Stomach (tissue), 9 donors: Measurements from ENCODE around the gene BRAF. TPM values are rescaled to one million over a fixed set of nuclear protein-coding genes. Genes with fewer than 3 reads are reported as not detected.

ENCODE experiments used
- DNase-seq, 2 donors: peaks; one replicate each; pipeline versions ENCODE4 v3.0.0 to v3.0.0-alpha.2; 2013 to 2019
- H3K27ac ChIP-seq, 5 donors: fragments of 200-600 bp in 4 of 5; sonication (generic) in 4 of 5; one replicate each; pipeline ENCODE4 v1.5.1; 2013 to 2019; ENCODE audit warnings: mild to moderate bottlenecking in 1 of 5, moderate library complexity in 1 of 5
- H3K27me3 ChIP-seq, 3 donors: fragments of 200-600 bp; sonication (generic); one replicate each; pipeline ENCODE4 v1.5.1; 2017 to 2019; ENCODE audit warnings: mixed run types in 1 of 3
- H3K36me3 ChIP-seq, 4 donors: fragments of 200-600 bp; sonication (generic); 1 replicate in 3 of 4; 2 replicates in 1 of 4; pipeline ENCODE4 v1.5.1; 2016 to 2019
- H3K4me1 ChIP-seq, 4 donors: fragments of 200-600 bp; sonication (generic); one replicate each; pipeline ENCODE4 v1.5.1; 2016 to 2019
- H3K4me3 ChIP-seq, 4 donors: fragments of 200-600 bp; sonication (generic) in 3 of 4; one replicate each; pipeline ENCODE4 v1.5.1; 2016 to 2019; ENCODE audit warnings: mild to moderate bottlenecking in 1 of 4
- H3K9me3 ChIP-seq, 4 donors: fragments of 200-600 bp; sonication (generic); one replicate each; pipeline ENCODE4 v1.5.1; 2016 to 2019
- EP300 ChIP-seq: sonication (generic); formaldehyde crosslinking; IDR thresholded peaks from one replicate; pipeline ENCODE4 v1.6.1; 2017; ENCODE audit warnings: antibody characterized with exemption
- POLR2A ChIP-seq, 4 donors: fragments of 450-650 bp; IDR thresholded peaks; one replicate each; pipeline ENCODE4 v1.6.1; 2016; ENCODE audit warnings: antibody characterized with exemption in 4 of 4, control low read depth in 2 of 4, mild to moderate bottlenecking in 1 of 4, moderate library complexity in 1 of 4
- POLR2AphosphoS5 ChIP-seq, 3 donors: sonication (generic); formaldehyde crosslinking; IDR thresholded peaks; one replicate each; pipeline ENCODE4 v1.6.1; 2016; ENCODE audit warnings: antibody characterized with exemption in 3 of 3
- WGBS, 5 donors: extraction: QIAGEN DNeasy Blood & Tissue Kit in 3 of 5; methylation state at CpG; one replicate each; pipeline versions ENCODE4 v1.1.5 to v1.1.7; 2013 to 2018; 5-methylcytosine and 5-hydroxymethylcytosine counted together
- intact Hi-C: fragments of 100-400 bp; cut with DNase I; formaldehyde crosslinking; loops from one replicate; pipeline ENCODE4 v1.15.1; 2023; ENCODE audit warnings: low total_unique reads
- polyA plus RNA-seq, 3 donors: library from polyadenylated mRNA; stranded (reverse); fragments of 200-250 nt; gene quantifications; one replicate each; pipeline ENCODE4 v1.2.3, GENCODE V29; 2013
- total RNA-seq, 5 donors: library from RNA; depleted of rRNA; stranded (reverse); fragments of >200 nt; gene quantifications; one replicate each; pipeline versions ENCODE4 v1.1.0 to v1.2.3, GENCODE V29; 2014 to 2016
- TF ChIP-seq, protein P1 (sequence below), 7 experiments: fragments of 450-650 bp in 4 of 7; fragments of 200-600 bp in 3 of 7; sonication (generic) in 3 of 7; IDR thresholded peaks; one replicate each; pipeline ENCODE4 v1.5.1; 2016 to 2019; ENCODE audit warnings: antibody characterized with exemption in 7 of 7, control low read depth in 2 of 7, mild to moderate bottlenecking in 1 of 7
- donor health status: healthy with polysubstance abuse.
- donor health status: Bipolar disorder and iron deficiency.
- donor health status: healthy.

BRAF gene
- total and polyA plus RNA-seq, 8 donors: 3.9 to 105 (median 33.3) TPM

DNA sequence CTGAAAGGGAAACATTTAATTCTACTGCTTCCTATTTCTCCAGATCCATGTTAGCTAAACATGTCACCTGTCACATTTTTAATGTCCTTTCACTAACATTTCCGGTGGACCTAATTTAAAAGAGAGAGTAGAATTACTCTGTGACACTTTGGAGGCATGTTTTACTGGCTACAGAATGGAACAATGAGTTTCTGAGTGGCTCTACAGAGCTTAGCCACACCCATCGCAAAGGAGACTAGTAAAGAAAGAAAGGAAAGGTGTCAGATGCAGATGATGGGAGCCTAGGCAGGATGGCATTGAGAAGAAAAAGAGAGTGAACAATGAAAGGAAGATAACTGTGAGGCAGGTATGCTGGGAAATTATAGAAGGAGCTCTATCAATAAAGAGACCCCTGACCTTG is 192.3 kb downstream of the BRAF start:
- WGBS, 5 donors: 87 to 95% (median 91%) methylated on average over 2 of the region's 2 CpGs
- intact Hi-C loops: no loop called here
- no peak for TF ChIP-seq EP300
- no peaks in the 10 kb centered on the region for H3K9me3 ChIP-seq
- no peaks in the 10 kb centered on the region for H3K4me1 ChIP-seq
- DNase-seq: no peak
- no peaks in the 10 kb centered on the region for H3K27me3 ChIP-seq
- H3K36me3 ChIP-seq: peaks cover 0 to 42% (median 34%) of the 10 kb centered on the region in 4 donors
- H3K4me3 ChIP-seq: no peak overlapping the region
- H3K27ac ChIP-seq: no peak overlapping the region

DNA sequence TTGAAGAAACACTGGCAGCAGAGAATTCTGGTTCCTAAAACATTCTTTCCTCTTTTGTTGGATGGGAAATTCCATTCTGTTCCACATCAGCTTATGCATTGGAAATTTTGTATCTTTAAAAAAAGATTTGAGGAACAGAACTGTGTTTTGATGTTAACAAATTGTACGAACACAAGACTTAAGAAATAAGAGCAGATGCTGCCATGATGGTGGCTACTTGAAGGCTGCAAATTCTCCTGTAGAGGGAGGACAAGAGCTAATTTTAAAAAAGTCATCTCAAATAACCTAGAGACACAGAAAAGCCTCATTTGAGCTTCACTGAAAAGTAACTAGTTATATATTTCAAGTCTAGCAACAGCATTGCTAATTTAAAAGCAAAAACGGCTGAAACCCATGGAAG is 198.4 kb downstream of the BRAF start:
- DNase-seq: peak in 1 of 2 donors; percentile 29
- WGBS, 5 donors: 64 to 90% (median 77%) methylated on average over 2 of the region's 2 CpGs
- Histone ChIP-seq H3K36me3 (peaks cover 0 to 34% (median 22%) of the 10 kb centered on the region in 4 donors), H3K4me1 (no peaks in the 10 kb centered on the region), H3K9me3 (no peaks in the 10 kb centered on the region), H3K4me3 (no peak overlapping the region), H3K27me3 (no peaks in the 10 kb centered on the region), H3K27ac (no peak overlapping the region)
- intact Hi-C loops: no loop called here
- TF ChIP-seq POLR2A (IDR thresholded peaks at IDR 0.05): no peak
- TF ChIP-seq, protein P1, sequence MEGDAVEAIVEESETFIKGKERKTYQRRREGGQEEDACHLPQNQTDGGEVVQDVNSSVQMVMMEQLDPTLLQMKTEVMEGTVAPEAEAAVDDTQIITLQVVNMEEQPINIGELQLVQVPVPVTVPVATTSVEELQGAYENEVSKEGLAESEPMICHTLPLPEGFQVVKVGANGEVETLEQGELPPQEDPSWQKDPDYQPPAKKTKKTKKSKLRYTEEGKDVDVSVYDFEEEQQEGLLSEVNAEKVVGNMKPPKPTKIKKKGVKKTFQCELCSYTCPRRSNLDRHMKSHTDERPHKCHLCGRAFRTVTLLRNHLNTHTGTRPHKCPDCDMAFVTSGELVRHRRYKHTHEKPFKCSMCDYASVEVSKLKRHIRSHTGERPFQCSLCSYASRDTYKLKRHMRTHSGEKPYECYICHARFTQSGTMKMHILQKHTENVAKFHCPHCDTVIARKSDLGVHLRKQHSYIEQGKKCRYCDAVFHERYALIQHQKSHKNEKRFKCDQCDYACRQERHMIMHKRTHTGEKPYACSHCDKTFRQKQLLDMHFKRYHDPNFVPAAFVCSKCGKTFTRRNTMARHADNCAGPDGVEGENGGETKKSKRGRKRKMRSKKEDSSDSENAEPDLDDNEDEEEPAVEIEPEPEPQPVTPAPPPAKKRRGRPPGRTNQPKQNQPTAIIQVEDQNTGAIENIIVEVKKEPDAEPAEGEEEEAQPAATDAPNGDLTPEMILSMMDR (IDR thresholded peaks at IDR 0.05): no peak

DNA sequence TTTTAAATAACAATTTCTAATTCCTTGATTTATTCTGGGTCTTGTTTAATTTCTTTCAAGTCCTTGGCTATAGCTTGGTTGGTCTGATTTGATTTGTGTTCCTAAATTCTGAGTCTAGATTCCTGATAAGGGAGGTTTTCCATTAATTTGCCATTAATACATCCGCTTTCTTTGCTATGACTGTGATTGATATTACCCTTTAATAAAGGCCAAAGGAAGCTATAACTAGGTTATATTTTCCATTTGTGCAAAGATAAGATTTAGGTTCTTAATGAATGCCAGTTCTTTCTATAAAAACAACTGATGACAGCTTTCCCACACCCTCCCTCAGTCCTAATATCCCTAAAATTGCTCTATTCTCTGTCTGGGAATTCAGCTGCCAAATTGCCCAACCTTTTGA is 200.0 kb downstream of the BRAF start:
- Histone ChIP-seq H3K27ac (no peak overlapping the region), H3K4me3 (no peak overlapping the region), H3K4me1 (no peaks in the 10 kb centered on the region), H3K27me3 (no peaks in the 10 kb centered on the region), H3K36me3 (peaks cover 0 to 24% (median 14%) of the 10 kb centered on the region in 4 donors), H3K9me3 (no peaks in the 10 kb centered on the region)
- DNase-seq: no peak
- TF ChIP-seq EP300 (no peak), POLR2AphosphoS5 (IDR thresholded peaks at IDR 0.05) (no peak), POLR2A (IDR thresholded peaks at IDR 0.05) (no peak)
- TF ChIP-seq, protein P1 (IDR thresholded peaks at IDR 0.05): no peak
- WGBS, 5 donors: 92 to 100% (median 97%) methylated on average over 1 of the region's 1 CpG
- intact Hi-C loops: no loop called here

DNA sequence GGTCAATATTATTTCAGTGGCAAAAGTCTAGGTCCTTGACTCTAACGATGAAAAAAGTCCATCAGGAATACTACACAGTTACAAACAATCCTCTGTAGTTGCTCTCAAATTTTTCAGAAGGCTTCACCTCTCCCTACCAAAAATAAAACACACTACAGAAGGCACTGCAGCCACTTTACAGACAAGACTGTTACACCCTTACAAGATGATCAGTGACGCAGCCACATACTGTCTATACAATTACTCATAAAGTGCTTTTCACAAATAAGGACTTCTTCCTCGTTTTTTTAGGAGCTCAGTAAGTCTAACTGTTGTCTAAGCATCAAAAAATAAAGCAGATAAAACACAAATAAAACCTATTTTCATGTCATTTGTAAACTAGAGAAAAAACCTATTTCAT is 201.2 kb downstream of the BRAF start:
- H3K4me3 ChIP-seq: no peak overlapping the region
- WGBS, 5 donors: 86 to 93% (median 90%) methylated on average over 3 of the region's 3 CpGs
- intact Hi-C loops: no loop called here
- no peaks in the 10 kb centered on the region for H3K4me1 ChIP-seq
- no peak for DNase-seq
- no peak for TF ChIP-seq POLR2AphosphoS5 (IDR thresholded peaks at IDR 0.05)
- TF ChIP-seq, protein P1 (IDR thresholded peaks at IDR 0.05): no peak
- TF ChIP-seq EP300: no peak
- no peak for TF ChIP-seq POLR2A (IDR thresholded peaks at IDR 0.05)
- H3K27ac ChIP-seq: no peak overlapping the region
- H3K9me3 ChIP-seq: no peaks in the 10 kb centered on the region
- H3K36me3 ChIP-seq: peaks cover 0 to 19% (median 12%) of the 10 kb centered on the region in 4 donors
- H3K27me3 ChIP-seq: no peaks in the 10 kb centered on the region

DNA sequence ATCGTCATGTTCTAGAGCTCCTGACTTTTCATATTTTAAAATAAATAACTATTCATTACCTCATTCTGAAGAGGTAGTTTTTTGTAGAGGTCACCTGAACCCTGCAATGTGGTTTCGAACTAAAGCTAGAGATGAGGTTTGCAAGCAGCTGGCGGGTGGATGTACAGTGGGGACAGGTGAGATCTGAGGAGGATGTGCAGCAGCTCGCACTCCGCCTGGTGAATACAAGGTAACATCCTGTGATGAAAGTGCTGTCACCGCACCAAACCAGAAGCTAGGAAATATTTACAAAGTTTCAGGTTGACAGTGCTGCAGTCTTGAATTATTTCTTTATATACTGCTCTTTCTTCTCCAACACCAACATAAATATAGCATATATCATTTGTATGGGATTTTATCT is 201.7 kb downstream of the BRAF start:
- Histone ChIP-seq H3K27me3 (no peaks in the 10 kb centered on the region), H3K4me1 (no peaks in the 10 kb centered on the region), H3K4me3 (no peak overlapping the region), H3K27ac (no peak overlapping the region), H3K36me3 (peaks cover 0 to 19% (median 12%) of the 10 kb centered on the region in 4 donors), H3K9me3 (no peaks in the 10 kb centered on the region)
- WGBS, 5 donors: 87 to 94% (median 92%) methylated on average over 6 of the region's 6 CpGs
- intact Hi-C loops: no loop called here
- no peak for TF ChIP-seq EP300
- TF ChIP-seq POLR2AphosphoS5 (IDR thresholded peaks at IDR 0.05): no peak
- TF ChIP-seq POLR2A (IDR thresholded peaks at IDR 0.05): no peak
- TF ChIP-seq, protein P1 (IDR thresholded peaks at IDR 0.05): no peak
- peak in 1 of 2 donors; percentile 35 for DNase-seq
